Measurements from ENCODE around the gene PIK3R1.

Gene PIK3R1

GRCh38 chr5:68265347-68265746, 49.8 kb downstream of the PIK3R1 start:
- intact Hi-C loops (cut with DNase I) = no loop called here
- no peak for DNase-seq

GRCh38 chr5:68265822-68266395, 50.4 kb downstream of the PIK3R1 start:
- no peak for DNase-seq

GRCh38 chr5:68266457-68266856, 50.9 kb downstream of the PIK3R1 start:
- intact Hi-C loops (cut with DNase I) = no loop called here
- DNase-seq = no peak

More at GRCh38 chr5:68265822-68266395, 50.4 kb downstream of the PIK3R1 start:
- intact Hi-C loops (cut with DNase I) = no loop called here

GRCh38 chr5:68267066-68267465, 51.5 kb downstream of the PIK3R1 start:
- DNase-seq = no peak
- intact Hi-C loops (cut with DNase I) = no loop called here

GRCh38 chr5:68268101-68268851, 52.7 kb downstream of the PIK3R1 start:
- no peak for DNase-seq
- intact Hi-C loops (cut with DNase I) = no loop called here

GRCh38 chr5:68268852-68269130, 53.2 kb downstream of the PIK3R1 start:
- DNase-seq = no peak
- intact Hi-C loops (cut with DNase I) = no loop called here

DNA sequence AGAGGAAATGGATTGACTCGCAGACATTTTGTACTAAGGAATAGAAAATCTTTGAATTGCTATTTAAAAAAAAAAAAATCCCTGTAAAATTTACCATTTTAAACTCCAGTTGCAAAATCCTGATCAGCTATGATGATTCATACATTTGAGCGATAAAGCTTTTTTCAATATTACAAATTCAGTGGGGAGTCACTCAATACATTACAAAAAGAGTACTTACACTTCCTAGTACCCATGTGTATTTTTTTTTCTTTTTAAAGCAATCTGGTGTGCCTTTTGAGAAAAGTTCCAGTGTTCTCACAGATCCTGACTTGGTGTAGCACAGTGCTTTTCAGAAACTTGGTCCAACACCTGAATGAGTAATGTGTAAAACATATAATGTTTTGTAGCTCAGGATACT, 54.3 kb downstream of the PIK3R1 start:
- no peak for DNase-seq
- intact Hi-C loops (cut with DNase I) = no loop called here

DNA sequence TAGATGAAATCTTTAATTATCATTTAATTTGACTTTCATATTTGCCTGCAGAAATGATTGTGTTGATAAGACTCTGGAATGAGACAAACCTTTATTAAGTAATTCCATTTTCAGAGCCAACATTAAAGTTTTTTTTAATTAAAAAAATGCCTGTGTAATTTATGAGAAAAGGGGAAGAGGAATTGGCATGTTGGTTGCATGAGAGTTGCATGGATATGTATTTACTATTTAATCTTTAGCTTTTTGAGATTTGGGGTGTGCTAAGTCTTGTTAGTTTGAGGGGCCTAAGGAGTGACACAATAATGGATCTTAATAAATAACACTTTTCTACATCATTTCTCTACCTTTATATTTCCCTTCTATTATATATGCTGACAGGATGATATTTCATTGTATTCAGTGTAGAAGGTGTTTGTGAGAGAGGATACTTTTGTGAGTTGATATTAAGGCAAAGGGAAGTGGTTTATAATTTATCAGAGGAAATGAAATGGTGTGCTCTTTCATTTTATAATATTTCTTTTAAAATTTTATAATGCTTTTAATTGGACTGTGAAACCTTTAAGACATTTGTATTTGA, 54.9 kb downstream of the PIK3R1 start:
- intact Hi-C loops (cut with DNase I) = no loop called here
- no peak for DNase-seq

DNA sequence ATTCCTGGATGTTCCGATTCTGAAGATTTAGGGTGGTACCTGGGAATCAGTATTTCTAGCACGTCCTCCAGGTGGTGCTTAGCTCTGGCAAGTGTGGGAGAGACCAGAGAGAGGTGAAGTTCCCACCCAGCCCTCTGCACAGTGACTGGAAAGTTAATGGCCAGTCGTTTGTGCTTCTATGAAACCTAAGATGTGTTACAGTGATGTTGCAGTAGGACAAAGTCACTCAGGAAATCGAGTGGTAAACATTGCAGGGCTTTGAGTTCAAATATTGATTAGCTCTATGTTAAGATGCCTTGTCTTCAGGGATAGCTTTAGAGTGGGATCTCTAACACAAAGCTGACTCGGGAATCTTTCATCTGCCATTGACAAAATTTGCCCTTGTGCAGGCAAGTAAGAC, 55.6 kb downstream of the PIK3R1 start:
- DNase-seq = no peak
- intact Hi-C loops (cut with DNase I) = no loop called here

DNA sequence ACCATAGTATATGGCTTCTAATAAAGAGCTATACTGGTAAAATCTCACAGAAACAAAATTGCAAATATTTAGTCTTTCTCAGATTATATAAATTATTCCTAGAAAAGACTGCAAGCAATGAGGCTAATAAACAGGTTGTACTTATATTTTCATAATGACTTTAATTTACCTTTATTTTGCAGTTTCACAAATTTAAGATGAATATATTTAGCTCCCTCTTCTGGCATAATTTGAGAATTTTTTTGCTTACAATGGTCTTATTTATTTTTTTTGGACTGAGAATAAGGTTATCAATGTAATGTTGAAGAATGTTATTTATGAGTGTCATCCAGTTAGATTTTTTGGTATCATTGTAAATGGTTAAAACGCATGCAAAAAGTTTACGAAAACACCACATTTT, 56.7 kb downstream of the PIK3R1 start:
- DNase-seq = no peak
- intact Hi-C loops (cut with DNase I) = no loop called here

DNA sequence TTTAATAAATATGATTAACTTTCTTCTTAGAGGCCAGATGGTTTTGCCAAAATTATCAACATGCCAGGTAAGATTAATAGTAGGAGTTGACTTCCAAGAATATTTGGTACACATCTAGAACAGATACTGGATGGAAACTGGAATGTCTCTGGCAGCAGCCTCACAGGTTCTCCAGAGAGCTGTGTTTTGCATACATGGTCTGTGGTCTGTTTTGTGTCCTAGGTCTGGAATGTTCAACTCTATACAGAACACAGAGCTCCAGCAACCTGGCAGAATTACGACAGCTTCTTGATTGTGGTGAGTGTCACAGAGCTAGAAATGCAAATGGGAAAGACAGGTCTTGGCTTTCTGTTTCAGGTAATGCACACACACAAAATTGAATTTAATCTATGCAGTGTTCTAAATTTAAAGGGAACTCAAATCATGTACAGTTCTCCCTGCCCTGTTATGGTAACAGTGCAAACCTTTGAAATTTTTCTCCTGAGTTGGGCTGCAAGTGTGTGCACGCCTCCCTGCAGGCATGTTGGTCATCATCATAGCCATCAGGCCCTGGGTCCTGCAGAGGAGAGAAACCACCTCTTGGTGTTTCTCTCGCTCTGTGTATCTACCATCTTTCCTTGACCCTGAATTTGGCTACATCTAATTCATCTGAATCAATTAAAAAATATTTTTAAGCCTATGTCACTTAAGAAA, 58.3 kb downstream of the PIK3R1 start:
- intact Hi-C loops (cut with DNase I) = no loop called here
- DNase-seq = no peak

DNA sequence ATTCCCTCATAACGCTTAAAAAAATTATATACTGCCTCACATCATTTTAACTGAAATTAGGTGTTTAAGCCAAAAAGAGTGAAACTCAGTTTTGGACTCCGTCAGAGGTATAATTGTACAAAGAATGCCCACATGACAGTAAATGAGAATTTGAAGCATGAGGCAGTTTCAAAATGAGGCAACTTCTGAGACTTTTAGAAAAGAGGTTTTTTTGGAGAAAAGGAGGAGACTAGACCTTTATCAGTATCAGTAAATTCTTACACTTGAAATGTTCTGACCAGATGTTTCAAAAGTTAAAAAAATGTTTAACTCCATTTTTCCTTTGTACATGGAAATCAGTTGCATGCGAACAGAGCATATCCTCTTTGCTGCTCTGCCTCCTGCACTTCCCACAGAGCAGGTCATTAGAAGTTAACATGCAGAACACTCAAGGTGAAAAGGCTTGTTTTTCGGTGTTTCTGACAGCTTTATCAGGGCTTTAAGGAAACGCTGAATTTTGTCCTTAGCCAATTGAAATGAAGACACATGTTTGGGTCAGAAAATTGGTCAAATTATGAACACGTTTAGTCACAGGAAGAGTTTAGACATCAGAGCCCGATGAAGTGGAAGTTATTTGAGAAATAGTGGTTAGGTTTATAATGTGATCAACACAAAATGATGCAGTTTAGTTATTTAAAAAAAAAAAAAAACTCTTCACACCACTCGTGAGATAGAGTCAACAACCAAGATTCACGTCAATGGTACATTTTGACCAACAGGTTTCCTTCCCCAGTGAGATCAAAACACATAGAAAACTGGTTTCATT, 59.5 kb downstream of the PIK3R1 start:
- intact Hi-C loops (cut with DNase I) = no loop called here
- DNase-seq = no peak

DNA sequence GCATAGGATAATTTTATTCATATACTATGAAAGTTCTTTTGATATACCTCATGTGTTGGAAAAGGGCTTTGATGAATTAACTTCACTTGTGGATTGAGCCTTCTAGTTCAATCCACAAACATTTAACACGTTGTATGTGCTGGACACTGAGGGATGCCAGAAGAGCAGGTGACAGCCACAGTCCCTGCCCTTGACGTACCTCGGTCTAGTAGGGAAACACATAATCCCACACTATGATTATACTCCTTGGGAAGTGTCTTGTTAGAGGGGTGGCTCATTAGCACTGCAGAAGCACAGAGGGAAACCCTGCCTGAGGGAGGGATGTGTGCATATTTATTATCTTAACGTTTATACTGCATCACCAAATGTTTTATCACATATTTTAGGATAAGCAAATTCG, 61.2 kb downstream of the PIK3R1 start:
- DNase-seq = no peak

DNA sequence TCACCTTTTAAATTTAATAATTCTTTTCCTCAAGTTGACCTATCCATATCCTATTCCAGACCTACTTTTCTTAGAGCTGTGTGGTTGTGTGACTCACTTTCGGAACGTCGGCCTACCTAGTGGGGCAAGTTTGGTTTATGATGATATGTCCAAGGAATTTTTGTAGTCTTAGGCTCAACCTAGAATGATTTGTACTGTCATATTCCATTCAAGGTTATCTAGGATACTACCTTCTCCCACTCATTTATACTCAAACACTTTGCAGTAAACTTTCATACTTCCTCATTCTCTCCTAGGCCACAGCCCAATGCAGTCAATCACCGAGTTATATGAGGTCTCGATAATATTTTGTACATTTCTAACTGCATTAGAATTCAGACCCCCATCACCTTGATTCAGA, 61.9 kb downstream of the PIK3R1 start:
- intact Hi-C loops (cut with DNase I) = no loop called here
- DNase-seq = no peak

More for the DNA sequence above, 61.2 kb downstream of the PIK3R1 start:
- intact Hi-C loops (cut with DNase I) = no loop called here

- no peak for DNase-seq
- intact Hi-C loops (cut with DNase I) = no loop called here
Measured at GRCh38 chr5:68279984-68280383, 64.4 kb downstream of the PIK3R1 start.

GRCh38 chr5:68282001-68282400, 66.4 kb downstream of the PIK3R1 start:
- intact Hi-C loops (cut with DNase I) = no loop called here

GRCh38 chr5:68283766-68284165, 68.2 kb downstream of the PIK3R1 start:
- intact Hi-C loops (cut with DNase I) = no loop called here
- DNase-seq = no peak

More at GRCh38 chr5:68282001-68282400, 66.4 kb downstream of the PIK3R1 start:
- no peak for DNase-seq

DNA sequence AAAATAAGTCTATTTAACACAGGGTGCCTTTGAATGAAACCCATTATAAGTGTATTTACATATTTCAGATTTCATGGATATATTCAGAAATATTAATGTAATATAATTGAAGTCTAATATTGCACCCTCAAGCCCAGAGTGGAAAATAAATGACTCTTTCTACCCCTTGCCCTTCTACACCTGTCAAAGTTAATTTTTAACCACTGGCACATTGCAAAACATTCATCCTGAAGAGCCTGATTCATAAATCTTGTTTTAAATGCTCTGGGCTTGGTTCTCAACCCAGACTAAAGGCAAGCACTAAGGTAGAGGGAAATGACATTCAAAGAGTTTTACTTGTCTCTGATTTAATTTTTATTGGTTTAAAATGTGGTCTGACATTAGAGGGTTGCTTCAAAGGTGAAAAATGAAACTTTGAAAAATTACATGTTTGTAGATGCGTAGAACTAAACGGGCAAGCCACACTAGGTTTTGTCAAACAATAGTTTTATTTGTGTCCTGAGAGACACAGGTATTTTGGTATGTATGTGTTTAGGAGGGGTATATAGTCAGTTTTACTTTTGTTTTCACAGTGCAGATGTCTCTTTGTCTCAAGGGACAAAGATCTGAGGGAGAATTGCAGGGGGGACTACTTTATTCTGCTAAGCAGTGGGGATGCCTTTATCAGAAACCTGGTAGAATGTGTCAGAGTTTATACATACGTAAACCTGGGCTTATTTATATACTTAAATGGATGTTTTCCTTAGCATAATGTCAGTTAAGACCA, 69.7 kb downstream of the PIK3R1 start:
- intact Hi-C loops (cut with DNase I) = loop anchor here (5.0 kb wide), 3 partner anchors 462 to 762 kb away; no protein-coding TSS in a partner anchor
- no peak for DNase-seq

GRCh38 chr5:68285851-68286611, 70.5 kb downstream of the PIK3R1 start:
- no peak for DNase-seq
- intact Hi-C loops (cut with DNase I) = loop anchor here (1.0 to 5.0 kb wide), 5 partner anchors 174 to 761 kb away; no protein-coding TSS in a partner anchor
